HepG2 (cell line): ENCODE measurements around the gene SPRN. TPM values are rescaled to one million over a fixed set of nuclear protein-coding genes. Genes with fewer than 3 reads are reported as not detected.

Source experiments
- CBX5 ChIP-seq: sonication (generic); formaldehyde crosslinking; IDR thresholded peaks from 2 replicates; pipeline ENCODE4 v1.4.0; 2020; ENCODE audit warnings: missing genetic modification reagents, borderline replicate concordance
- CHD2 ChIP-seq: IDR thresholded peaks from 2 replicates; pipeline ENCODE4 v1.6.1; 2011; ENCODE audit warnings: low read depth, low read length, improper control_type of control experiment
- ESRRA ChIP-seq: sonication (generic); formaldehyde crosslinking; IDR thresholded peaks from 2 replicates; pipeline ENCODE4 v1.5.1; 2020; ENCODE audit warnings: mild to moderate bottlenecking, low read depth, missing genetic modification reagents
- HIVEP1 ChIP-seq: sonication (generic); formaldehyde crosslinking; IDR thresholded peaks from 2 replicates; pipeline ENCODE4 v1.4.0; 2020; ENCODE audit warnings: mild to moderate bottlenecking, missing genetic modification reagents
- HMG20A ChIP-seq: IDR thresholded peaks from 2 replicates; pipeline ENCODE4 v1.6.1; 2016; ENCODE audit warnings: borderline replicate concordance
- IRF1 ChIP-seq: sonication (generic); formaldehyde crosslinking; IDR thresholded peaks from 2 replicates; pipeline ENCODE4 v1.4.0; 2020; ENCODE audit warnings: low read depth, mild to moderate bottlenecking, missing genetic modification reagents
- MLLT10 ChIP-seq: sonication (generic); formaldehyde crosslinking; IDR thresholded peaks from 2 replicates; pipeline ENCODE4 v1.4.0; 2020; ENCODE audit warnings: missing genetic modification reagents
- NFE2L2 ChIP-seq: fragments of 150-350 bp; IDR thresholded peaks from 2 replicates; pipeline ENCODE4 v1.6.1; 2014; ENCODE audit warnings: low read length
- NFYB ChIP-seq: sonication (generic); formaldehyde crosslinking; IDR thresholded peaks from 2 replicates; pipeline ENCODE4 v1.4.0; 2020; ENCODE audit warnings: missing genetic modification reagents
- NR0B2 ChIP-seq: sonication (generic); formaldehyde crosslinking; IDR thresholded peaks from 2 replicates; pipeline ENCODE4 v1.4.0; 2020; ENCODE audit warnings: mild to moderate bottlenecking, missing genetic modification reagents
- RBM39 ChIP-seq: fragments of 200-400 bp; formaldehyde crosslinking; IDR thresholded peaks from one replicate; pipeline ENCODE4 v1.6.1; 2018; ENCODE audit warnings: antibody characterized with exemption, mild to moderate bottlenecking, low read depth, low read length; ENCODE audit not compliant: poor library complexity, severe bottlenecking
- RFXAP ChIP-seq: sonication (generic); formaldehyde crosslinking; IDR thresholded peaks from 2 replicates; pipeline ENCODE4 v1.4.0; 2020; ENCODE audit warnings: missing genetic modification reagents, borderline replicate concordance
- STAG1 ChIP-seq: sonication (generic); formaldehyde crosslinking; IDR thresholded peaks from 2 replicates; pipeline ENCODE4 v1.4.0; 2020; ENCODE audit warnings: missing genetic modification reagents
- TCF7 ChIP-seq: sonication (generic); IDR thresholded peaks from 2 replicates; pipeline ENCODE4 v1.6.1; 2016; ENCODE audit warnings: antibody characterized with exemption, low read depth
- TGIF2 ChIP-seq: IDR thresholded peaks from 2 replicates; pipeline ENCODE4 v1.6.1; 2016; ENCODE audit warnings: control low read depth, missing compliant biosample characterization
- ZHX2 ChIP-seq, 2 experiments: sonication (generic) in 1 of 2; formaldehyde crosslinking in 1 of 2; IDR thresholded peaks; 2 replicates each; pipeline versions ENCODE4 v1.6.1 to v1.9.0; 2014 to 2022; ENCODE audit warnings: antibody characterized with exemption in 1 of 2, borderline replicate concordance in 1 of 2, inconsistent platforms in 1 of 2, low read depth in 1 of 2, missing genetic modification reagents in 1 of 2
- ZNF281 ChIP-seq: sonication (generic); formaldehyde crosslinking; IDR thresholded peaks from 2 replicates; pipeline ENCODE4 v1.4.0; 2020; ENCODE audit warnings: missing genetic modification reagents, borderline replicate concordance
- ZNF383 ChIP-seq: sonication (generic); formaldehyde crosslinking; IDR thresholded peaks from 2 replicates; pipeline ENCODE4 v1.4.0; 2020; ENCODE audit warnings: missing genetic modification reagents, mild to moderate bottlenecking, borderline replicate concordance
- ZNF563 ChIP-seq: sonication (generic); formaldehyde crosslinking; IDR thresholded peaks from 2 replicates; pipeline ENCODE4 v1.8.0; 2022; ENCODE audit warnings: mild to moderate bottlenecking, moderate library complexity, missing genetic modification reagents
- polyA plus RNA-seq, 8 experiments: library from polyadenylated mRNA; depleted of rRNA in 3 of 8; stranded (reverse) in 7 of 8; unstranded in 1 of 8; fragments of >200 nt; fragmentation: Illumina TruSeq in 4 of 8; extraction: Trizol in 4 of 8; gene quantifications; 2 replicates each; pipeline versions ENCODE4 v1.2.1 to v1.2.3, GENCODE V29; 2011 to 2016; ENCODE audit warnings: low read depth in 4 of 8, missing spikeins in 1 of 8, mixed read lengths in 1 of 8; ENCODE audit not compliant: insufficient read depth in 1 of 8
- total RNA-seq, 5 experiments: library from RNA; depleted of rRNA; stranded (reverse); fragments of >200 nt; fragmentation: Illumina TruSeq; extraction: Trizol; gene quantifications; 2 replicates each; pipeline ENCODE4 v1.2.3, GENCODE V29; 2016; ENCODE audit warnings: low read depth in 1 of 5

SPRN gene
- total and polyA plus RNA-seq, 2 of the 13 experiments (the other 11 are each of a cell fraction or from before 2014, with no cell fraction given), result not detected

- TF ChIP-seq STAG1 (CRISPR knock-in tag), result no peak
- no peak for TF ChIP-seq TGIF2 (CRISPR knock-in tag)
- peak; percentile 97 for TF ChIP-seq ESRRA
- TF ChIP-seq TCF7, result no peak
- no peak for TF ChIP-seq HMG20A (CRISPR knock-in tag)
- no peak for TF ChIP-seq NFYB (CRISPR knock-in tag)
- TF ChIP-seq ZNF563 (CRISPR knock-in tag), result peak; percentile 72
- peak; percentile 40; the same call in 1 of the 2 replicates for TF ChIP-seq CBX5 (CRISPR knock-in tag)
- TF ChIP-seq CHD2, result no peak
- peak; percentile 31; the same call in 1 of the 2 replicates for TF ChIP-seq ZNF281
- peak; percentile 38 for TF ChIP-seq RBM39
- TF ChIP-seq HIVEP1 (CRISPR knock-in tag), result peak; percentile 78; the same call in 1 of the 2 replicates
- no peak for TF ChIP-seq MLLT10 (CRISPR knock-in tag)
- TF ChIP-seq RFXAP (CRISPR knock-in tag), result no peak
- no peak for TF ChIP-seq NFE2L2
- TF ChIP-seq NR0B2 (CRISPR knock-in tag), result no peak
- TF ChIP-seq ZNF383 (CRISPR knock-in tag), result no peak
- TF ChIP-seq ZHX2 (IDR thresholded peaks at IDR 0.05; ENCODE audit: low read depth), result 0 out of 2 replicates have a peak, but pooled peaks have one; percentile 42
- no peak for TF ChIP-seq ZHX2 (CRISPR knock-in tag; IDR thresholded peaks at IDR 0.05; ENCODE audit: borderline replicate concordance)
- no peak for TF ChIP-seq IRF1 (CRISPR knock-in tag)
Measured at GRCh38 chr10:133378251-133379096, 46.0 kb downstream of the SPRN start (continued).
